ENCODE results near the gene CNP.
"Not testable (repeated sequence)": the region's sequence is repeated elsewhere in the genome, so short reads cannot be mapped to it uniquely, and the experiment has no call there.

The CNP gene

GRCh38 chr17:42001729-42002128, 35.1 kb downstream of the CNP start:
- H3K4me3 ChIP-seq (ENCODE audit: low read depth, low read length) = no peak overlapping the region
- in situ Hi-C loops (cut with HindIII; ENCODE audit: low sequenced_read_pairs) = no loop called here
- TF ChIP-seq CTCF (IDR thresholded peaks at IDR 0.05; ENCODE audit: low read depth, low read length) = no peak
- no peak for DNase-seq (ENCODE audit: low read depth, low spot score)

GRCh38 chr17:42002175-42002791, 35.7 kb downstream of the CNP start:
- no peak for TF ChIP-seq CTCF (IDR thresholded peaks at IDR 0.05; ENCODE audit: low read depth, low read length)
- DNase-seq (ENCODE audit: low read depth, low spot score) = no peak
- H3K4me3 ChIP-seq (ENCODE audit: low read depth, low read length) = no peak overlapping the region
- in situ Hi-C loops (cut with HindIII; ENCODE audit: low sequenced_read_pairs) = no loop called here

- in situ Hi-C loops (cut with HindIII; ENCODE audit: low sequenced_read_pairs) = no loop called here
- no peak for TF ChIP-seq CTCF (IDR thresholded peaks at IDR 0.05; ENCODE audit: low read depth, low read length)
- H3K4me3 ChIP-seq (ENCODE audit: low read depth, low read length) = no peak overlapping the region
- peak; percentile 64 for DNase-seq (ENCODE audit: low read depth, low spot score)
Observed at GRCh38 chr17:42002792-42003301, 36.3 kb downstream of the CNP start.

GRCh38 chr17:42005166-42005565, 38.6 kb downstream of the CNP start:
- TF ChIP-seq CTCF (IDR thresholded peaks at IDR 0.05; ENCODE audit: low read depth, low read length) = no peak
- in situ Hi-C loops (cut with HindIII; ENCODE audit: low sequenced_read_pairs) = no loop called here
- H3K4me3 ChIP-seq (ENCODE audit: low read depth, low read length) = no peak overlapping the region
- no peak for DNase-seq (ENCODE audit: low read depth, low spot score)

- H3K4me3 ChIP-seq (ENCODE audit: low read depth, low read length) = no peak overlapping the region
- in situ Hi-C loops (cut with HindIII; ENCODE audit: low sequenced_read_pairs) = no loop called here
- TF ChIP-seq CTCF (IDR thresholded peaks at IDR 0.05; ENCODE audit: low read depth, low read length) = no peak
- DNase-seq (ENCODE audit: low read depth, low spot score) = no peak
Observed at GRCh38 chr17:42009170-42009569, 42.6 kb downstream of the CNP start.

GRCh38 chr17:42010266-42010680, 43.7 kb downstream of the CNP start:
- in situ Hi-C loops (cut with HindIII; ENCODE audit: low sequenced_read_pairs); DNase-seq (ENCODE audit: low read depth, low spot score); H3K4me3 ChIP-seq (ENCODE audit: low read depth, low read length): not testable (repeated sequence)

- no peak for DNase-seq (ENCODE audit: low read depth, low spot score)
- no peak overlapping the region for H3K4me3 ChIP-seq (ENCODE audit: low read depth, low read length)
- no peak for TF ChIP-seq CTCF (IDR thresholded peaks at IDR 0.05; ENCODE audit: low read depth, low read length)
- in situ Hi-C loops (cut with HindIII; ENCODE audit: low sequenced_read_pairs) = no loop called here
Observed at GRCh38 chr17:42010898-42011516, 44.4 kb downstream of the CNP start.

GRCh38 chr17:42012363-42012762, 45.8 kb downstream of the CNP start:
- H3K4me3 ChIP-seq (ENCODE audit: low read depth, low read length); in situ Hi-C loops (cut with HindIII; ENCODE audit: low sequenced_read_pairs); DNase-seq (ENCODE audit: low read depth, low spot score): not testable (repeated sequence)

- DNase-seq (ENCODE audit: low read depth, low spot score); H3K4me3 ChIP-seq (ENCODE audit: low read depth, low read length); in situ Hi-C loops (cut with HindIII; ENCODE audit: low sequenced_read_pairs): not testable (repeated sequence)
Observed at GRCh38 chr17:42013740-42014139, 47.1 kb downstream of the CNP start.
